Activated naive CD4-positive, alpha-beta T cell treated with anti-CD3 and anti-CD28 coated beads for 36 hours (primary cell): Measurements from ENCODE around the gene TAF1L. TPM values are rescaled to one million over a fixed set of nuclear protein-coding genes. Genes with fewer than 3 reads are reported as not detected.
"Not testable (repeated sequence)": the region's sequence is repeated elsewhere in the genome, so short reads cannot be mapped to it uniquely, and the experiment has no call there.

Source experiments
- CTCF ChIA-PET: fragments of 350-600 bp; sonication (Branson Sonifier 250); formaldehyde crosslinking; loops from one replicate; lab custom pipeline; 2021; ENCODE audit warnings: antibody characterized with exemption; lab: Charles Lee
- DNase-seq: peaks from one replicate; pipeline ENCODE4 v3.0.0-alpha.2; 2020
- H3K27ac Mint-ChIP-seq: one replicate; pipeline ENCODE4 v1.8.0; 2021; ENCODE audit warnings: mild to moderate bottlenecking, mixed read lengths
- H3K27me3 Mint-ChIP-seq: one replicate; pipeline ENCODE4 v1.8.0; 2021; ENCODE audit warnings: low read depth, mixed read lengths
- H3K36me3 Mint-ChIP-seq: one replicate; pipeline ENCODE4 v1.8.0; 2021; ENCODE audit warnings: low read depth, mixed read lengths
- H3K4me1 Mint-ChIP-seq: one replicate; pipeline ENCODE4 v1.8.0; 2021; ENCODE audit warnings: low read depth, mixed read lengths
- H3K4me3 Mint-ChIP-seq: one replicate; pipeline ENCODE4 v1.8.0; 2021; ENCODE audit warnings: mild to moderate bottlenecking, moderate library complexity, mixed read lengths
- H3K9me3 Mint-ChIP-seq: one replicate; pipeline ENCODE4 v1.8.0; 2021; ENCODE audit warnings: mixed read lengths
- intact Hi-C: fragments of 100-400 bp; cut with micrococcal nuclease; formaldehyde crosslinking; loops from one replicate; pipeline ENCODE4 v1.15.1; 2023
- total RNA-seq, 2 experiments: library from RNA; stranded (reverse); gene quantifications; one replicate each; pipeline ENCODE4 v1.2.3, GENCODE V29; 2021

Gene TAF1L
- total RNA-seq, 2 experiments from 2014 or later = 0.02 TPM; not detected in 1

DNA sequence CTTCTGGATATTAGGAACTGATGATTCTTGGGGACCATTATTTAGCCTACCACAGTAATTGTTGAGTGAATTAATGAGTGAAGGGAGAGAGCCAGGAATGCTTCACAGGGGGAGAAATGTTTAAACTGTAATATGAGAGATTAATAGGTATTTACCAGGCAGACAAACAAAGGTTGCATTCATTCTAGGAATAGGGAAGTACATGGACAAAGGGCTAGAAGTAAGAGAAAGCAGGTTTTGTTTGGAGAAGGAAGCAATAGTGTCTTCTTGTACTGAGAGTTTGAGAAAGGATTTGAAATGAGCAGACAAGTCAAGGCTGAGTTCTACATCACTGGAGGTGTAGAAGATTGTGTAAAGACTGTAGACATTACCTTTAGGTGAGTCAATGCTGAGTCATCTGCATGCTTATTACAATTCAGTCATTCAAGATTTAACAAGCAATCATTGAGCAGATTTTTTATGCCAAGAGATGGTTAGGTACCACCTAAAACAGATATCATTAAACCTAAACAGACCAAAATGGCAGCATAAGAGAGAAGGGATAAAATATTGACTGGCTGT lies 8.0 kb downstream of the TAF1L start:
- Mint-ChIP-seq H3K4me3 (no peak overlapping the region), H3K27me3 (peaks cover 2% of the 10 kb centered on the region), H3K36me3 (no peaks in the 10 kb centered on the region), H3K4me1 (no peaks in the 10 kb centered on the region), H3K9me3 (no peaks in the 10 kb centered on the region), H3K27ac (no peak overlapping the region)
- intact Hi-C loops = no loop called here
- CTCF ChIA-PET = interaction anchor here (0.7 kb wide), 1 partner anchor 221 kb away, joined by 4 read pairs; no protein-coding TSS in a partner anchor
- no peak for DNase-seq

GRCh38 chr9:32625320-32625719 lies 10.1 kb downstream of the TAF1L start:
- Mint-ChIP-seq H3K9me3 (no peaks in the 10 kb centered on the region), H3K4me3 (no peak overlapping the region), H3K27ac (no peak overlapping the region), H3K27me3 (peaks cover 4% of the 10 kb centered on the region), H3K36me3 (no peaks in the 10 kb centered on the region), H3K4me1 (no peaks in the 10 kb centered on the region)
- no peak for DNase-seq
- intact Hi-C loops = no loop called here
- CTCF ChIA-PET = no interaction called here

DNA sequence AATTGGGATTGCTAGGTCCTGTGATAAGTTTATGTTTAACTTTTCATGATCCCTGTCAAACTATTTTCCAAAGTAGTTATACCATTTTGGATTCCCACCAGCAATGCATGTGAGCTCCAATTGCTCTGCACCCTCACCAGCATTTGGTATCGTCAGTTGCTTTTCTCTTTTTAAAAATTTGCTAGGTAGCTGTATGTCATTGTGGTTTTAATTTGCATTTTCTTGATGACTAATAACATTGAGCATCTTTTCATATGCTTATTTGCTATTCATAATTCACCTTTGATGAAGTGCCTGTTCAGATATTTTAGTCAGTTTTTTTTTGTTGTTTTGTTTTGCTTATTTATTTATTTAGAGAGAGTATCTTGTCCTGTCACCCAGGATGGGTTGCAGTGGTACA lies 12.5 kb downstream of the TAF1L start:
- CTCF ChIA-PET = no interaction called here

DNA sequence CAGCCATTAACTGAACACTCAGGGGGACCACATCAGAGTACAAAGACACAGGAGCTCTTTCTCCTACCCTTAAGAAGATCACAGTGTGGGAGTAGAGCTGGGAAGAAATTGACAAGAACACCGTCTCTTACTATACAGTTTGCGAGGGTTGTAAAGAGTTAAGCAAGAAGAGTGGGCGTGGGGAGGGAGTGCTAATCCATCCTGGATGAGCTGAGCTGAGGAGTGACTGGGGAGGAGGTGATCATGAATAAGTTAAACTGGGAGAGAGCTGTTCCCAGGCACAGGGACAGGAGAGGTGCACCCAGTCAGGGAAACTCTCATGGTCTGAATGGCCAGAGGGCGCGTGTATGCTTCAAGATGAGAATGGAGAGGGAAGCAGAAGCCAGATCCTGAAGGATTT lies 17.2 kb downstream of the TAF1L start:
- intact Hi-C loops = no loop called here
- Mint-ChIP-seq H3K9me3 (no peaks in the 10 kb centered on the region), H3K4me1 (no peaks in the 10 kb centered on the region), H3K4me3 (no peak overlapping the region), H3K27me3 (peaks cover 18% of the 10 kb centered on the region), H3K27ac (no peak overlapping the region), H3K36me3 (no peaks in the 10 kb centered on the region)
- no peak for DNase-seq
- CTCF ChIA-PET = no interaction called here

More for the DNA sequence above, 12.5 kb downstream of the TAF1L start:
- DNase-seq = no peak
- Mint-ChIP-seq H3K27ac (no peak overlapping the region), H3K36me3 (no peaks in the 10 kb centered on the region), H3K27me3 (peaks cover 13% of the 10 kb centered on the region), H3K4me1 (no peaks in the 10 kb centered on the region), H3K4me3 (no peak overlapping the region), H3K9me3 (no peaks in the 10 kb centered on the region)
- intact Hi-C loops = no loop called here

- H3K27ac Mint-ChIP-seq = no peak overlapping the region
- no peaks in the 10 kb centered on the region for H3K4me1 Mint-ChIP-seq
- no peak for DNase-seq
- intact Hi-C loops = no loop called here
- H3K9me3 Mint-ChIP-seq = peaks cover 4% of the 10 kb centered on the region
- no peak overlapping the region for H3K4me3 Mint-ChIP-seq
- H3K27me3 Mint-ChIP-seq = peaks cover 6% of the 10 kb centered on the region
- no peaks in the 10 kb centered on the region for H3K36me3 Mint-ChIP-seq
- CTCF ChIA-PET = no interaction called here
Measured at GRCh38 chr9:32606811-32607210, 28.7 kb downstream of the TAF1L start.

DNA sequence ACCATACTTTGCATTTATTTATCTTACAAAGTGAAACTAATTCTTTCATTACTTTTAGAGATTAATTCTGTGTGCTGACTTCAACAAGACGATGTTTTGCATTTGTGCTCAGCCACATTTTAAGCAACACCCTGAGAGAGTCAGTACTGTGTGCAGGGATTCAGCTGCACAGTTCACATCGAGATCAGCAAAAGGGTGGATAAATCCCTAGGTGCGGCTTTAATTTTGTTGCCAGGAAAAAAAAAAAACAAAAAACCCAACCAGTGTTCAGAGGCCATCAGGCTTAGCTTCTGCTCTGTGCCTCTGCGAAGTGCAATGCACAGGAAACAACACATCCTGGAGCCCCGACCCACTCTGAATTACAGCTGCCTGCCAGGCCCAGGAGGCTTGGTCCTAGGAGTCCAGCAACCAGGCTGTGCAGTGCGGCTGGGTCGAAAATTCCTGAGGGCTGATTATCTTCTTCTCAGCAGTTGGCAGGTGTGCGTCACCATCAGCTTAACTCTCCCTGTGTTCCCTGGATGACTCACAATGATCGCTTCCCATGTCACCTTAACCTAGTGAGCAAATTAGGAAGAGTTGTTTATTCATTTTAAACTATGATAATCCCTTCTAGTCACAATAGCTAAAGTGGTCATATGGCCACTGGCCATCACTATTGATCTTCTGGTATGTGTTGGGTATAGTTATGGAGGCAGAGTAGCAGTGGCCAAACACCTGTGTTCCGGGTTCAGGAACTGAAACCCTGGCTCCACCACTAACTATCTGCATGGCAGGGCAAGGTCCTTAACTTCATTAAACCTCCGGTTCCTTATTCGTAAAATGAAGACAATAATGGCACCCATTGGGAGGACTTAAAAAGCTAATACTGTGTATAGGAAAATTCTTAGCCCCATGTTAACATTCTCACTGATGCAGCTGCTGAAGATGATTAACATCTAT lies 31.3 kb downstream of the TAF1L start:
- H3K4me1 Mint-ChIP-seq = no peaks in the 10 kb centered on the region
- H3K27me3 Mint-ChIP-seq = peaks cover 5% of the 10 kb centered on the region
- no peak for DNase-seq
- no peak overlapping the region for H3K27ac Mint-ChIP-seq
- CTCF ChIA-PET = interaction anchor here (0.6 kb wide), 2 partner anchors 95 to 363 kb away, joined by 3 read pairs; no protein-coding TSS in a partner anchor
- H3K36me3 Mint-ChIP-seq = no peaks in the 10 kb centered on the region
- intact Hi-C loops = no loop called here
- no peak overlapping the region for H3K4me3 Mint-ChIP-seq
- H3K9me3 Mint-ChIP-seq = peaks cover 4% of the 10 kb centered on the region

- H3K4me3 Mint-ChIP-seq = not testable (repeated sequence)
Measured at GRCh38 chr9:32599021-32599420, 36.4 kb downstream of the TAF1L start.

DNA sequence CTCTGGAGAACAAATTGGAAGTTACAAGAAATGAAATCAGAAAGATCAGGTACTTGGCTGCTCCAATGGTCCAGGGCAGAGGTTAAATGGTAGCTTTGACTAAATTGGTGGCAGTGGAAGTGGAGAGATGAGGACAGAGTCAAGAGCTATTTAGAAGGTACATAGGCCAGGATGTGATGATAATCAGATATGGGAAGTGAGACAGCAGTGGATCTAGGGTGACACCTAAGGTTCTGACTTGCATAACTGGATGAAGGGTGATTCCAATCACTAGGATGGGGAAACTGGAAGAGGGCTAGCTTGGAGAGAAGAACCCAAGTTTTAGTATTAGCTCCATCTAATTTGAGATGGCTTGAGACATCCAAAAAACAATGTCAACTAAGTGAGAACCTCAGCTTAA lies 38.5 kb downstream of the TAF1L start:
- no peaks in the 10 kb centered on the region for H3K36me3 Mint-ChIP-seq
- intact Hi-C loops = no loop called here
- no peaks in the 10 kb centered on the region for H3K9me3 Mint-ChIP-seq
- no peak for DNase-seq
- no peak overlapping the region for H3K4me3 Mint-ChIP-seq
- H3K4me1 Mint-ChIP-seq = no peaks in the 10 kb centered on the region
- CTCF ChIA-PET = interaction anchor here (0.6 kb wide), 1 partner anchor 218 kb away, joined by 3 read pairs; no protein-coding TSS in a partner anchor
- peaks cover 5% of the 10 kb centered on the region for H3K27me3 Mint-ChIP-seq
- no peak overlapping the region for H3K27ac Mint-ChIP-seq

More at GRCh38 chr9:32599021-32599420, 36.4 kb downstream of the TAF1L start:
- H3K36me3 Mint-ChIP-seq, DNase-seq, intact Hi-C loops, H3K27me3 Mint-ChIP-seq, H3K27ac Mint-ChIP-seq, H3K9me3 Mint-ChIP-seq, H3K4me1 Mint-ChIP-seq: not testable (repeated sequence)
- CTCF ChIA-PET = interaction anchor here (0.7 kb wide), 1 partner anchor 27 kb away, joined by 4 read pairs; no protein-coding TSS in a partner anchor

GRCh38 chr9:32596096-32596865 lies 39.2 kb downstream of the TAF1L start:
- peaks cover 7% of the 10 kb centered on the region for H3K27me3 Mint-ChIP-seq
- no peak overlapping the region for H3K4me3 Mint-ChIP-seq
- no peaks in the 10 kb centered on the region for H3K36me3 Mint-ChIP-seq
- H3K27ac Mint-ChIP-seq = no peak overlapping the region
- CTCF ChIA-PET = no interaction called here
- intact Hi-C loops = no loop called here
- no peaks in the 10 kb centered on the region for H3K4me1 Mint-ChIP-seq
- no peaks in the 10 kb centered on the region for H3K9me3 Mint-ChIP-seq
- no peak for DNase-seq

DNA sequence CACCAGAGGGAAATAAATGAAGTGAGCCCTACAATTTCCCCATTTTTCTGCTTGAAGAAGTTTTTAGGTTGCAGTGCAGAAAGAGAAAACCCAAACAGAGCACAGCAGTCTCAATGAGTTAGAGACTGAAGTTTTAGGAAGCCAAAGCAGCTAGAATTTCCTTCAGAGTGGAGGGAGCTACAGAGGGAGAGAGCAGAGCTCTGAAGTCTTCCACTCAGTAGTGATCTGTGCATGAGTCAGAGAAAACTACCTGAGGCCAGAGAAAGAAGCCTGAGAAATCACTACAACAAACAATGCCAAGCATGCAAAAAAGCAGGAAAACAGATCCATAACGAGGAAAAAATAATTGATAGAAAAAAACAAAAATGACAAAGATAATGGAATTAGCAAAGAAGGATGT lies 44.6 kb downstream of the TAF1L start:
- CTCF ChIA-PET = interaction anchor here (0.9 to 4.5 kb wide), 3 partner anchors 9 to 377 kb away, joined by 3 to 24 read pairs (median 4); no protein-coding TSS in a partner anchor
- intact Hi-C loops = no loop called here
- Mint-ChIP-seq H3K27me3 (peaks cover 12% of the 10 kb centered on the region), H3K4me1 (no peaks in the 10 kb centered on the region), H3K4me3 (no peak overlapping the region), H3K27ac (no peak overlapping the region), H3K36me3 (no peaks in the 10 kb centered on the region), H3K9me3 (no peaks in the 10 kb centered on the region)
- no peak for DNase-seq

GRCh38 chr9:32590476-32590875 lies 45.0 kb downstream of the TAF1L start:
- no peak overlapping the region for H3K4me3 Mint-ChIP-seq
- H3K27me3 Mint-ChIP-seq = peaks cover 14% of the 10 kb centered on the region
- H3K4me1 Mint-ChIP-seq = no peaks in the 10 kb centered on the region
- intact Hi-C loops = no loop called here
- no peak for DNase-seq
- CTCF ChIA-PET = interaction anchor here (0.6 to 4.5 kb wide), 5 partner anchors 11 to 377 kb away, joined by 3 to 24 read pairs (median 4); no protein-coding TSS in a partner anchor
- no peaks in the 10 kb centered on the region for H3K36me3 Mint-ChIP-seq
- no peak overlapping the region for H3K27ac Mint-ChIP-seq
- H3K9me3 Mint-ChIP-seq = no peaks in the 10 kb centered on the region
